ENCODE measurements around the gene TIMM13. TPM values are rescaled to one million over a fixed set of nuclear protein-coding genes. Genes with fewer than 3 reads are reported as not detected.

Gene TIMM13
- total and polyA plus RNA-seq, 2 donors (not counting 1 experiment from before 2014, with no cell fraction given): 19.4 to 32.5 TPM

DNA sequence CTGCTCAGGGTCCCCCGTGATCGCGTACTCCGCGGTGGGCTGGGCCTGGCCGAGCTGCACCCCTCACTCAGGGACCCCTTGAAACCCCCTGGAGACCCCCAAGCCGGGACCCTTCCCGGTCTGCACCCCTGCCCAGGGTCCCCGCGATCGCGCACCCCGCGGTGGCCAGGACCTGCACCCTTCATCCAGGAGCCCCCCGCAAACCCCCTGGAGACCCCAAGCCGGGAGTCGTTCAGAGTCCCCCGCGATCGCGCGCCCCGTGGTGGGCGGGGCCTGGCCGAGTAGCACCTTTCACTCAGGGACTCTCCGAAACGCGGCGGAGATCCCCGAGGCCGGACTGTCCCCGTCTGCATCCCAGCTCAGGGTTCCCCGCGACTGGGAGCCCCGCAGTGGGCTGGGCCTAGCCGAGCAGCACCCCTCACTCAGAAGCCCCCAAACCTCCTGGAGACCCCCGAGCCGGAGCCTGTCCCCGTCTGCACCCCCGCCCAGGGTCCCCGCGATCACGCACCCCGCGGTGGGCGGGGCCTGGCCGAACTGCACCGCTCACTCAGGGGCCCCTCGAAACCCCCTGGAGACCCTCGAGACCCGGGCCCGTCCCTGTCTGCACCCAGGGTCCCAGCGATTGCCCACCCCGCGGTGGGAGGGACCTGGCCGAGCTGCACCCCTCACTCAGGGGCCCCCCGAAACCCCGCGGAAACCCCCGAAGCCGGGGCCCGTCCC lies 28.6 kb upstream of the TIMM13 start:
- no peaks in the 10 kb centered on the region for H3K36me3 ChIP-seq (replicated peaks in 1 of 2; ENCODE audit: control extremely low read depth in 1 of 2, control insufficient read depth in 1 of 2, extremely low read depth in 1 of 2, insufficient read depth in 2 of 2, low read length in 1 of 2)
- DNase-seq: peak; percentile 73
- H3K4me1 ChIP-seq (ENCODE audit: control insufficient read depth in 2 of 2, insufficient read depth in 2 of 2, low read length in 2 of 2): peaks cover 7 to 26% of the 10 kb centered on the region in 2 donors
- CTCF ChIA-PET: interaction anchor here (1.2 to 2.0 kb wide), 7 partner anchors 22 to 181 kb away, joined by 3 to 7 read pairs (median 4); partner anchors contain the start of gene TIMM13
- no peaks in the 10 kb centered on the region for H3K27me3 ChIP-seq (replicated peaks in 1 of 4; ENCODE audit: control extremely low read depth in 1 of 4, control insufficient read depth in 3 of 4, insufficient read depth in 4 of 4, low read length in 3 of 4)
- peak overlapping the region in 1 of 2 donors; percentile 73 for H3K27ac ChIP-seq (ENCODE audit: low read length in 2 of 2)
- POLR2A ChIA-PET: interaction anchor here (1.1 to 1.9 kb wide), 3 partner anchors 20 to 153 kb away, joined by 3 to 12 read pairs (median 7); partner anchors contain the start of genes GADD45B and TIMM13
- H3K4me2 ChIP-seq (replicated peaks; ENCODE audit: low read depth, low read length, poor library complexity, severe bottlenecking): peak overlapping the region; percentile 100
- peak overlapping the region; percentile 94 for H3K9ac ChIP-seq (ENCODE audit: low read length)
- Mint-ChIP-seq H3K4me3 (peak overlapping the region; percentile 84), H3K27ac (peak overlapping the region; percentile 63), H3K9me3 (ENCODE audit: insufficient read depth) (no peaks in the 10 kb centered on the region), H3K27me3 (peaks cover under 1% of the 10 kb centered on the region), H3K4me1 (peaks cover 24% of the 10 kb centered on the region)
- H4K20me1 ChIP-seq (ENCODE audit: control insufficient read depth, insufficient read depth, low read length, poor library complexity, severe bottlenecking): peaks cover 8% of the 10 kb centered on the region
- H3K79me2 ChIP-seq (ENCODE audit: control insufficient read depth, insufficient read depth, low read length): peaks cover 61% of the 10 kb centered on the region
- peak overlapping the region; percentile 48 to 81 (median 76) for H3K4me3 ChIP-seq (ENCODE audit: control extremely low read depth in 1 of 5, extremely low read depth in 1 of 5, insufficient read depth in 1 of 5, low read depth in 2 of 5, low read length in 4 of 5)
- H3K9me3 ChIP-seq (ENCODE audit: control extremely low read depth in 1 of 3, control insufficient read depth in 2 of 3, insufficient read depth in 1 of 3, low read length in 2 of 3): no peaks in the 10 kb centered on the region
- no peak for TF ChIP-seq EZH2 (IDR thresholded peaks at IDR 0.05; ENCODE audit: borderline replicate concordance, insufficient read depth, low read depth, low read length, poor library complexity, severe bottlenecking)
- TF ChIP-seq, protein P1, sequence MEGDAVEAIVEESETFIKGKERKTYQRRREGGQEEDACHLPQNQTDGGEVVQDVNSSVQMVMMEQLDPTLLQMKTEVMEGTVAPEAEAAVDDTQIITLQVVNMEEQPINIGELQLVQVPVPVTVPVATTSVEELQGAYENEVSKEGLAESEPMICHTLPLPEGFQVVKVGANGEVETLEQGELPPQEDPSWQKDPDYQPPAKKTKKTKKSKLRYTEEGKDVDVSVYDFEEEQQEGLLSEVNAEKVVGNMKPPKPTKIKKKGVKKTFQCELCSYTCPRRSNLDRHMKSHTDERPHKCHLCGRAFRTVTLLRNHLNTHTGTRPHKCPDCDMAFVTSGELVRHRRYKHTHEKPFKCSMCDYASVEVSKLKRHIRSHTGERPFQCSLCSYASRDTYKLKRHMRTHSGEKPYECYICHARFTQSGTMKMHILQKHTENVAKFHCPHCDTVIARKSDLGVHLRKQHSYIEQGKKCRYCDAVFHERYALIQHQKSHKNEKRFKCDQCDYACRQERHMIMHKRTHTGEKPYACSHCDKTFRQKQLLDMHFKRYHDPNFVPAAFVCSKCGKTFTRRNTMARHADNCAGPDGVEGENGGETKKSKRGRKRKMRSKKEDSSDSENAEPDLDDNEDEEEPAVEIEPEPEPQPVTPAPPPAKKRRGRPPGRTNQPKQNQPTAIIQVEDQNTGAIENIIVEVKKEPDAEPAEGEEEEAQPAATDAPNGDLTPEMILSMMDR (IDR thresholded peaks at IDR 0.05): no peak
- under 1% methylated on average over 62 of the region's 62 CpGs for WGBS (ENCODE audit: insufficient coverage)
- peak; percentile 34 for ATAC-seq (ENCODE audit: low read depth)
- intact Hi-C loops (cut with micrococcal nuclease): loop anchor here (2.0 kb wide), 1 partner anchor 219 kb away; the partner anchor contains the start of genes PLEKHJ1 and SF3A2
- peak overlapping the region; percentile 82 for H2AFZ ChIP-seq (ENCODE audit: insufficient read depth, low read depth, low read length, poor library complexity, severe bottlenecking)

All from B cell (primary cell).